ENCODE data around the gene SNX33.
"Not testable (repeated sequence)": the region's sequence is repeated elsewhere in the genome, so short reads cannot be mapped to it uniquely, and the experiment has no call there.

SNX33 gene

DNA sequence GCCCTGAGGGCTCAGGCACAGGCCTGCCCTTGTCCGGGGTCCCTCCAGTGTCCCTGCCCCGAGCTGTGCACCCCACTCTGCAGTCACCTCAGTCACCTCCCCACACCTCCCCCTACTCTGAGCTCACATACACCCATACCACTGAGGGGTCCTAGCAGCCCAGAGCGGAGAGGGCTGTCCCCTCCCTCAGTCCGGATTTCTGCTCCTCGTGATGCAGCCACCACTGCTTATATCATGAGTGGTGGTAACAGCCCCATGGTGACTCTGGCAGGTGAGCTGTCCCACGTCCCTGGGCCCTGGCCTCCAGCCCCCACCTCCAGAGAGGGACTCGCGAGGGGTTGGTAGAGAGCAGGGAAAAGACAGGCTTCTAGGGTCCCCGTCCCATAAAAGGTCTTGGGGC is 56.9 kb downstream of the SNX33 start:
- TF ChIP-seq, protein P1, sequence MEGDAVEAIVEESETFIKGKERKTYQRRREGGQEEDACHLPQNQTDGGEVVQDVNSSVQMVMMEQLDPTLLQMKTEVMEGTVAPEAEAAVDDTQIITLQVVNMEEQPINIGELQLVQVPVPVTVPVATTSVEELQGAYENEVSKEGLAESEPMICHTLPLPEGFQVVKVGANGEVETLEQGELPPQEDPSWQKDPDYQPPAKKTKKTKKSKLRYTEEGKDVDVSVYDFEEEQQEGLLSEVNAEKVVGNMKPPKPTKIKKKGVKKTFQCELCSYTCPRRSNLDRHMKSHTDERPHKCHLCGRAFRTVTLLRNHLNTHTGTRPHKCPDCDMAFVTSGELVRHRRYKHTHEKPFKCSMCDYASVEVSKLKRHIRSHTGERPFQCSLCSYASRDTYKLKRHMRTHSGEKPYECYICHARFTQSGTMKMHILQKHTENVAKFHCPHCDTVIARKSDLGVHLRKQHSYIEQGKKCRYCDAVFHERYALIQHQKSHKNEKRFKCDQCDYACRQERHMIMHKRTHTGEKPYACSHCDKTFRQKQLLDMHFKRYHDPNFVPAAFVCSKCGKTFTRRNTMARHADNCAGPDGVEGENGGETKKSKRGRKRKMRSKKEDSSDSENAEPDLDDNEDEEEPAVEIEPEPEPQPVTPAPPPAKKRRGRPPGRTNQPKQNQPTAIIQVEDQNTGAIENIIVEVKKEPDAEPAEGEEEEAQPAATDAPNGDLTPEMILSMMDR (IDR thresholded peaks at IDR 0.05; ENCODE audit: low read depth, low read length) = no peak
- no peak overlapping the region for H3K4me3 ChIP-seq (ENCODE audit: low read depth, low read length)
- in situ Hi-C loops (cut with HindIII; ENCODE audit: low sequenced_read_pairs) = no loop called here
- no peak for DNase-seq (ENCODE audit: low read depth, low spot score)

DNA sequence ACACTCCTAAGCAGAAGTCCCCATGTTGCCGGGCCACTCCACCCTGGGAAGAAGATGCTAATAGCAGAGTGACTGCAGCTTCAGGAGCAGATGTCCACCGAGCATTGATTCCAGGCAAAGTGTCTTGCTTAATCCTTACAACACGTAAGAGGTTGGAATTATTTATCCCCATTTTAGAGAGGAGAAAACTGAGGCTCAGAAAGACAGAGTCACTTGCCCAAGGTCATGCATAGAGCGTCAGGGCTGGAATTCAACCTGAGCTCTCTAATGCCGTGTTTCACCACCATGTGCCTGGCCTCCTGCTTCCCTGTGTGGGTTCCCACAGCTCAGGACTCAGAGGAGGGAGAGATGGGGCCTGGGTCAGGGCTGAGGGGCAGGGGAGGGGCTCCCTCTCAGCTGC is 57.7 kb downstream of the SNX33 start:
- in situ Hi-C loops (cut with HindIII; ENCODE audit: low sequenced_read_pairs); DNase-seq (ENCODE audit: low read depth, low spot score); H3K4me3 ChIP-seq (ENCODE audit: low read depth, low read length): not testable (repeated sequence)

DNA sequence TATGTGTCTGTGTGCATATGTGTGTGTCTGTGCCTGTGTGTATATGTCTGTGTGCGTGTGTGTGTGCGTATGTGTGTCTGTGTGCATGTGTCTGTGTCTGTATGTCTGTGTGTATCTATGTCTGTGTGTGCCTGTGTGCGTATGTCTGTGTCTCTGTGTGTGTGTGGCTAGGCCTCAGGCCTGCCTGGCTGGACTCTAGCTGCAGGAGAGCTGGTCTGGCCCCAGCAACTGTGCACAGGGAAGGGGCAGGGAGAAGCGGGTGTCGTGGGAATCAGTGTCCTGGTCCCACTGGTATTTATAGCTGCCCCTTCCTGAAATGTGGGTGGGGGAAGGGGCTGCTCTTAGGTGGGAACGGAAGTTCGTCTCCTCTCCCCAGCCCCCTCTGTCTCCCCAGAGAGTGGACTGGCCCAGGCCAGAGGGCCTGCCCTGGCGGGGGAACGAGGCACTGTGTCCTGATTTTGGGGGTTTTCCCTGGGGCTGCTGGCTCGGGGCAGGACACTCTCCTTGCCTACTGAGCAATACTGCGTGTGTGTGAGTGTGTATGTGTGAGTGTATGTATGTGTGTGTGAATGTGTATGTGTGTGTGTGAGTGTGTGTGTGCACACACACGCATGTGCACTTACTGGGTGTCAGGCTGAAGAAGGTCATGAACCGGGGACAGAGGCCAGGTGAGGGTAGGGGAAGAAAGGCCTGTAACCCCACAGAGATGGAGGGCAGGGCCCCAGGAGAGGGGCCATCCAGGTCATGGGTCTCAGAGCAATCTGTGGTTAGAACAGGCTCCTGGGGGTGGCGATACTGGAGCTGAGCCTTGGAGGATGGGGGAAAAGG is 58.4 kb downstream of the SNX33 start:
- in situ Hi-C loops (cut with HindIII; ENCODE audit: low sequenced_read_pairs) = no loop called here
- DNase-seq (ENCODE audit: low read depth, low spot score) = no peak
- TF ChIP-seq, protein P1 (IDR thresholded peaks at IDR 0.05; ENCODE audit: low read depth, low read length) = no peak
- H3K4me3 ChIP-seq (ENCODE audit: low read depth, low read length) = no peak overlapping the region

DNA sequence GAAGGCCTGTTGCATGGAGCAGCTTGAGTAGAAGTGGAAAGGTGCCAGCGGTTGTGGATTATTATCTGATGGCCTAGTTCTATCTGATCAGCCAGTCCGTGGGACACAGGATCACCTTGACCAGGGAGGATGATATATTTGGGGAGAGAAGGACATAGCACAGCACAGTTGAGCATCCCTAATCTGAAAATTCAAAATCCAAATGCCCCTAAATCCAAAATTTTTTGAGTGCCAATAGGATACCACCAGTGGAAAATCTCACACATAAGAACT is 58.9 kb downstream of the SNX33 start:
- TF ChIP-seq, protein P1 (IDR thresholded peaks at IDR 0.05; ENCODE audit: low read depth, low read length) = no peak
- in situ Hi-C loops (cut with HindIII; ENCODE audit: low sequenced_read_pairs) = no loop called here

DNA sequence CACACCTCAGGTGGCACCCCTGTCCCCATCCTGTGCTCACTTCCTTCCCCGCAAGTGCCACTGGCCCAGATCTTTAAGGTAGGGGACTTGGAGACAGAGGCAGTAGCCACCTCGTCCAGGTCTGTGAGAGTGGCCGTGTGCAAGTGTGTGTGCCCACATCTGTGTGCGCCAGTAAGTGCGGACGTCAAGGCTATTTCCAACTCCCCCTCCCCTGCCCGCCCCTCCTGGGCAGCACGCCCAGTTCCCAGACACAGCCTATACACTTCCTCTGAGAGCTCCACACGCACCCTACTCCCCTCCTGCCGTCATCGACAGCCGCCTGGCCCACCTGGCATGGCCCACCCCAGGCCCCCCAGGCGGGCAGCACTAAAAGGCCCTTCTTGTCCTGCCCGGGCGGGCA is 61.7 kb downstream of the SNX33 start:
- in situ Hi-C loops (cut with HindIII; ENCODE audit: low sequenced_read_pairs); H3K4me3 ChIP-seq (ENCODE audit: low read depth, low read length): not testable (repeated sequence)
- peak; percentile 79 for DNase-seq (ENCODE audit: low read depth, low spot score)

More for the DNA sequence above, 58.9 kb downstream of the SNX33 start:
- DNase-seq (ENCODE audit: low read depth, low spot score) = no peak
- H3K4me3 ChIP-seq (ENCODE audit: low read depth, low read length) = no peak overlapping the region

DNA sequence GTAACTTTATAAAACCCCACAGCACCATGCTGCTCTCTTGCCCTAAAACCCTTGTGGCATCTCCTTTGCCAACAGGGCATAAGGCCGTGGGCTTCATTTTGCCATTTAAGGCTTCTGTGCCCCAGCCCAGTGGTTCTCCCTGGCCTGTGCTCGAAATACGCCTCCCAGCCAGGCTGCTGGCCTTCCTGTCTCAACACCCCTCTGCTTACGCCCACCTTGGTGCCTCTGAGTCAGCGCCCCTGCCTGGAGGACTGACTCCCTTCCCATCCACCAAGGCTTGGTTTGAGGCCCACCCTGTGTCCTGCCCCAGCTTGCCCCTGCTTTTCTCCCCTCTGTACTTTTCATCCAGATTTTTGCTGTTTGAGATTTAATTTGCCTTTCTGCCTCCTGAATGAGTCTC is 63.2 kb downstream of the SNX33 start:
- DNase-seq (ENCODE audit: low read depth, low spot score); in situ Hi-C loops (cut with HindIII; ENCODE audit: low sequenced_read_pairs); H3K4me3 ChIP-seq (ENCODE audit: low read depth, low read length): not testable (repeated sequence)

DNA sequence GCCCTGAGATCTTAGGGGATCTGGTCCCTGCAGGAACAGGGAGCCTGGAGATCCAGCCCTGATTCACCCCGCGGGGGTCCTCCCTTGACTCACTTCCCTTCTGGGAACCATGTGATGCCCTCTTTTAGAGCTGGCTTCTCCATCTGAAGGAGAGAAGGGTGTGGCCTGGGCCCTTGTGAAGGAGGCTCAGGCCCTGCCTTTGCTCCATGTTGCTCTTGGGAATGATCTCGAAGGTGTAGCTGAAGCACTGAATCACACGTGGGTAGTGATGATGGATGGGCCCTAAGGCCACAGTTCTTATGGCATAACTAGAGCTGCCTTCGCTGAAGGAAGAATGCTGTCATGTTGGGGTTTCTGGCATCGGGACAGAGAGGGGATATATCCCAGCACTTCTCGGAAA is 63.8 kb downstream of the SNX33 start:
- DNase-seq (ENCODE audit: low read depth, low spot score); in situ Hi-C loops (cut with HindIII; ENCODE audit: low sequenced_read_pairs): not testable (repeated sequence)
- peak overlapping the region; percentile 88 for H3K4me3 ChIP-seq (ENCODE audit: low read depth, low read length)
